HepG2 (cell line): ENCODE measurements around the gene CASR.

Experiments
- POLR2AphosphoS5 ChIP-seq: IDR thresholded peaks from 2 replicates; pipeline ENCODE4 v1.6.1; 2012; ENCODE audit warnings: low read depth, low read length
- RAD21 ChIP-seq: fragments of 450-650 bp; formaldehyde crosslinking; IDR thresholded peaks from 2 replicates; pipeline ENCODE4 v1.5.0; 2020; ENCODE audit warnings: mild to moderate bottlenecking

DNA sequence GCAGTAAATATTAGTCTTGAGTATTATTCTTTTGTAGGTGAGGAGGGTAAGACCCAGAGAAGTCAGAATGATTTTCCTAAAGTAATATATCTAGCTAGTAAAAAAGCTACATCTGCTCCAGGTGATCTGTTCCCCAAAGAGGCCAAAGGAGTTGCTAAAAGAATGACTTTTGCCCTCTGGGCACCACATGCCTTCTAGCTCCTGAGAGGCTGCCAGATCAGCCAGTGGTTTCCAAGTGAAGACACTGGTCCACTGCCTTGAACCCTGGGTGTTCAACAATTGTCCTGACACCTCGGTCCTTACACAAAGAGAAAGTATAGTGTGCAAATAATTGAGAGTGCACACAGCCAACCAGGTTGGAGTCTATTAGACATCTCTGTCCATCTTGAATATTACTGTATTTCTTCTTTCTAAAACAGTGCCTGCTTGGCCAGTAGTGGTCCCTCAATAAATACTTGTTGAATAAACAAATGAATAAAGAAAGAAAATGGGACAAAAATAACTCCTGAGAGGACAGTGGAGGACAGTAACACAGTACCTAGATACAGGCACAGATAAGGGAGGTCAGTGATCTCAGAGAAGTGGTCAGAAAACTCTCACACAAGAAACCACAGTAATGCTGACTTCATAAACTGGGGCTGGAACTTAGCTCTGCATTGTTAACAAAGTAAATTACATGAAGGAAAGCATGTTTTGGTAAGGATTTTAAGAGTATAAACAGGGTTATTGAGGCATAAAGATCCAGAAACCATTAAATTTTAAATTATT lies 85.0 kb downstream of the CASR start:
- no peak for TF ChIP-seq POLR2AphosphoS5
- TF ChIP-seq RAD21 (CRISPR knock-in tag), result no peak
